GM18508 (cell line): Measurements from ENCODE around the gene CD84.
A peak's percentile ranks its signal among the peaks of the same experiment; 100 is the strongest.
"Not testable (repeated sequence)": the region's sequence is repeated elsewhere in the genome, so short reads cannot be mapped to it uniquely, and the experiment has no call there.

Source experiments
- ATAC-seq: cut with Tn5 transposase; IDR thresholded peaks from one replicate; pipeline ENCODE4 v1.9.1; 2021; ENCODE audit warnings: moderate number of reproducible peaks; ENCODE audit not compliant: insufficient read depth, unreplicated experiment

Gene CD84

DNA sequence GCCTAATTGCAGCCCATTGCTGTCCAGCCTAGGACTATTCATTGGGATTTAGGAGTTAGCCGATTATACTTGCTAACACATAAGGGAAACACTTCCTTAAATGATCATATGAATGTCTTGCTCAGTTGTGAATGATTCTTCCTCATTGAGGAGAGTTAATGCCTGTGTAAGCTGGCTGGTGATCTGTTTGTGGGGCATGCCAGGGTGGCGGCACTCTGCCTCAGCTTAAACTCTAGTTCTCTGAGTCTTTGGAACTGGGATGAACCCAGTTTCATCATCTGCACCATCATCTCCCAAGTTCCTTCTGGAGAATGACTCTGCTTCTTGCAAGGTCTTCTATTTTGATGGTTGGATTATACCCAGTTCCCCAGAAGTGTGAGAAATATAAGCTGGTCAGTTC is 32.4 kb downstream of the CD84 start:
- no peak for ATAC-seq

DNA sequence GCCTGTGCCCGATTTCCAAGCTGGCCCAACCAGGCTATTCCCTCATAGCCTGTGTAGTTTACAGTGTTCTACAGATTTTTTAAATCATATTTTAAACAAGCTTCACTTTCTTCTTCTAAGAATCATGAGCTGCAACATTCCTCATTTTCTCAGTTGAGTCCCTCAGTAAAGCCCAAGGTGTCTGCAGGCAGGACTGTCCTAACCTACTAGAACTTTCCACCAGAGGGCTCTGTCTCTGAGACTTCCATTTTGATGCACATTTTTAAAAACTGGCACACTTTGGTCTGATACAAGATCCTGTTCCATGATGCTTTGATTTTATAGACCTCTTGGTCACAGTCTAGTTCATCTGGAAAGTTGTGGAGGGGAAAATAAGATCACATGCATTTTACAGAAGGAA is 34.6 kb downstream of the CD84 start:
- ATAC-seq, result no peak

DNA sequence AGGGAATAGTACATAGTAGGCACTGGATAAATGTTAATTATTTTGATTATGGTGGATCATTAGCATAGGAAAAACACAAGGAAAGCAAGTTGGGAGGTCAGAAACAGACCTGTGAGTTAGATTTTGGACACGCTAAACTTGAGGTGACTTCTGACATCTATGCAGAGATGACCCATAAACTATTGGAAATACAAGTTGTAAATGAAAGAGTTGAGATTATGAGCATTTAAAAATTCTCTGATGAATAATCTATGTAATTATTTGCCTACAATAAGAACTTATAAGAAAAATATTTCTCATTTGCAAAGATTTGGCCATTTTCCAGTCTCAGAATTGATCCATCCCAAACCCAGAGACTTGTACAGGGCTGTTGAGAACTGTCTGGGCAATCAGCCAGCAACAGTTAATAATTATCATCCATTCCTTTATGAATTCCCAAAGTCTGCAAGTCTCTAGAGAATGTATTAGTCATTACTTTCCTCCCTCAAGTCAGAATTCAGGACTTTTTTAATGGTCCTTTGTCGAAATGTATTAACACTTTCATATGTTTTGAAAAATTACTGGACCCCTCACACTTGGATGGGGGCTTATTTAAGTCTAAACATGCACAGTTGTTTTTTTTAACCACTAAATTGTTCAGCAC is 36.9 kb downstream of the CD84 start:
- no peak for ATAC-seq

DNA sequence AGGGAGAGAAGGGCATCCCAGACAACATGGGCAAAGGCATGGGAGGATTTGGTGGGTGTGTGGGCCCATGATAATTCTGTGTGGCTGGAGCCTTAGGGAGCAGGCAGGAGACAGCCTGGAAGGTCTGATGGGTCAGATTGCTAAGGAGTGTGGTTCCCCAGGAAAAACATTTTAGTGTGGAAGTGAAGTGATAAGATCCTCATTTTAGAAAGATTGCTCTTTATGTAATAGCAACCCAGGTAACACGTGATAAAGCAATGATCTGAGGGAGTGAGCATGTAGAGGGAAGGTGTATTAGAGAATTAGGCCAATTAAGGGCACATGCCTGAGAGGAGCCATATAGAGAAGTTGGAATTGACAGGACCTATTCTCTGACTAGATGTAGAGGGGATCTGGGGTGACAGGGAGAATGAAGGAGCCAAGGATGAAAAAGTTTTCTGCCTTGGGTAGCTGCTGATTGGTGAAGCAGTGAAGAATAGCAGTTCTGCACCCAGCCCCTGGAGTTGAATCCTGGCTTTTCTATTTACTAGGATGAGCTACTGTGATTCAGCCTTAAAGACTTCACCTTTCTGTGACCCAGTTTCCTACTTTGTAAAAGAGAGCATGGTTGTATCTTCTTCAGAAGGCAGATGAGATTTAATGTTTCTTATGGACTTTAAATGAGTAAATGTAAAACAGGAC is 37.5 kb downstream of the CD84 start:
- ATAC-seq, result no peak

DNA sequence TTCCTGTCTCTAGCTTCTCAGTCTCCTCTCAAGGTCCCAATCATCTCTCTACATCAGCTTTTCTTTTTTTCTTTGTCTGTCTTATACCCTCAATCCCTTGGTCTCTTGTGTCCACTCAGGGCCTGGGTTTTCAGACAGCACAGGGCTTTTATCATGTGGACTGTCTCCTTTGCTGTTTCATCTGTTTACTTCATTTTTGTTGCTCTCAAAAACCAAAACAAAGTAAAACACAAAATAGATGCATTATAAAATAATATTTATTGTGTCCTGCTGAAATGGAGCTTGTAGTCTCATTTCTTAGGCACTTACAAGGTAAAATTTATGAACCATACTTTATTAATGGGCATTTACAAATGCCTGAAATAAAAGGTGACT is 38.5 kb downstream of the CD84 start:
- ATAC-seq, result no peak

DNA sequence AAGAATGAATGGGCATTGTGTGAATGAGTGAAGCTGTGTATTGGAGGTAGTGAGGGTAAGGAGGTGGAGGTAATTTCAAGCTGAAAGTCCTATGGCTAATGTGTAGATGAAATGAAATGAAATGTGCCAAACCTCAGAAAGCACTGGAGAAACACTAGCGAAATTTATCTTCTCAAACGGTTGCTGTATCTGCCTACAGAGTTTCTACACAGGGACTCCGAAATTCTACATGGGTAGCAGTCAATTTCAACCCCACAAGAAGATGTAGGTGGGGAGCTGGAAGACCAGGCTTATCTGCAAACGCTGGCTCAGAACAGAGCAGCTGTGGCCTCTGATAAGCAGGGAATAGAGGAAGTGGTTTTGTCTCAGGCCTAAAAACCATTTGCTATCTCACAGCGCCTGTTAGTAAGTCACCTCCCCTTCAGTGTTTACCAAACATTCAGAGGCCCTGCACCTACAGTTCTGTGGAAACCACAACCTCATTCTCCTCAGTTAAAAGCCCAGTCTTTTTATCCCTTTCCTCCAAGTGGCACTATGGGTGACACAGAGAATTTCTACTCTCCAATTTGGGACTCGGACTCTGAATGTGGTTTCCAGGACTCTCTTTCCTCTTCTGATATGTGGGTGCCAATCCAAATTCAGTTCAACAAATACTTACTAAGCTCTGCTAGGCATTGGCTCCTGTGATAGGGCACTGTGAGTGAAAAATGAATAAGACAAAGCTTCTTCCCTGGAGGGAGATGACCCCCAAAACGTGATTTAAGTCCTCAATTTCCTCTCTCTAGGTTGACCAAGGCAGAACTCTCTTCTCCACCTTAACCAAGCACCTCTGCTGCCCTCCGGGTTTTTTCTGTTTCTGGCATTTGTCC is 39.1 kb downstream of the CD84 start:
- ATAC-seq, result peak; percentile 70

GRCh38 chr1:160539684-160539989 is 39.7 kb downstream of the CD84 start:
- ATAC-seq, result no peak

GRCh38 chr1:160538985-160539651 is 40.2 kb downstream of the CD84 start:
- ATAC-seq, result no peak

- no peak for ATAC-seq
These were observed 41.3 kb downstream of the CD84 start for GRCh38 chr1:160537714-160538665.

- ATAC-seq, result no peak
These were observed 44.3 kb downstream of the CD84 start for GRCh38 chr1:160534823-160535605.

GRCh38 chr1:160532557-160532813 is 46.8 kb downstream of the CD84 start:
- not testable (repeated sequence) for ATAC-seq

- not testable (repeated sequence) for ATAC-seq
These were observed 47.3 kb downstream of the CD84 start for GRCh38 chr1:160531809-160532556.

DNA sequence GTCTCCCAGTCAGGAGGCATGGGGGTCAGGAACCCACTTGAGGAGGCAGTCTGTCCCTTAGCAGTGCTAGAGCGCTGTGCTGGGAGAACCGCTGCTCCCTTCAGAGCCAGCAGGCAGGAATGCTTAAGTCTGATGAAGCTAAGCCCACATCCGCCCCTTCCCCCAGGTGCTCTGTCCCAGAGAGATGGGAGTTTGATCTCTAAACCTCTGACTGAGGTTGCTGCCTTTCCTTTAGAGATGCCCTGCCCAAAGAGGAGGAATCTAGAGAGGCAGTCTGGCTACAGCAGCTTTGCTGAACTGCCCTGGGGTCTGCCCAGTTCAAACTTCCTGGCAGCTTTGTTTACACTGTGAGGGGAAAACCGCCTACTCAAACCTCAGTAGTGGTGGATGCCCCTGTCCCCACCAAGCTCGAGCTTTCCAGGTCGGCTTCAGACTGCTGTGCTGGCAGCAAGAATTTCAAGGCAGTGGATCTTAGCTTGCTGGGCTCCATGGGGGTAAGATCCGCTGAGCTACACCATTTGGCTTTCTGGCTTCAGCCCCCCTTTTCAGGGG is 49.8 kb downstream of the CD84 start:
- ATAC-seq, result not testable (repeated sequence)

- not testable (repeated sequence) for ATAC-seq
These were observed 55.5 kb downstream of the CD84 start for GRCh38 chr1:160523789-160524188.

GRCh38 chr1:160522622-160523345 is 56.5 kb downstream of the CD84 start, which contains the start of gene SLAMF6:
Gene SLAMF6 (minus strand): TSS chr1:160523255. CDS start chr1:160523192, 63 bp downstream.
- no peak for ATAC-seq

- no peak for ATAC-seq
These were observed 57.2 kb downstream of the CD84 start for GRCh38 chr1:160522136-160522535.

- ATAC-seq, result no peak
These were observed 57.7 kb downstream of the CD84 start for GRCh38 chr1:160521554-160521953.

GRCh38 chr1:160520999-160521398 is 58.3 kb downstream of the CD84 start:
- no peak for ATAC-seq
